H7 (cell line): ENCODE results near the gene MSRB1. TPM values are rescaled to one million over a fixed set of nuclear protein-coding genes. Genes with fewer than 3 reads are reported as not detected.
A peak's percentile ranks its signal among the peaks of the same experiment; 100 is the strongest.

Source experiments
- DNase-seq: peaks from one replicate; pipeline ENCODE4 v3.0.0; 2012
- H3K27me3 ChIP-seq: 2 replicates; pipeline ENCODE4 v1.6.0; 2011; ENCODE audit warnings: mild to moderate bottlenecking, low read length; ENCODE audit not compliant: control insufficient read depth, insufficient read depth
- H3K36me3 ChIP-seq: replicated peaks from 2 replicates; pipeline ENCODE4 v1.5.1; 2011; ENCODE audit warnings: low read length; ENCODE audit not compliant: control insufficient read depth, insufficient read depth
- H3K4me3 ChIP-seq: 2 replicates; pipeline ENCODE4 v1.5.1; 2011; ENCODE audit warnings: low read depth, mild to moderate bottlenecking, control low read depth, low read length, moderate library complexity; ENCODE audit not compliant: insufficient read depth
- total RNA-seq: library from RNA; depleted of rRNA; stranded (reverse); fragments of >200 nt; shearing (Covaris generic); gene quantifications from 2 replicates; pipeline ENCODE4 v1.2.3, GENCODE V29; 2014

Gene MSRB1
- total RNA-seq, 1 experiment from 2014 or later: 16.1 TPM

DNA sequence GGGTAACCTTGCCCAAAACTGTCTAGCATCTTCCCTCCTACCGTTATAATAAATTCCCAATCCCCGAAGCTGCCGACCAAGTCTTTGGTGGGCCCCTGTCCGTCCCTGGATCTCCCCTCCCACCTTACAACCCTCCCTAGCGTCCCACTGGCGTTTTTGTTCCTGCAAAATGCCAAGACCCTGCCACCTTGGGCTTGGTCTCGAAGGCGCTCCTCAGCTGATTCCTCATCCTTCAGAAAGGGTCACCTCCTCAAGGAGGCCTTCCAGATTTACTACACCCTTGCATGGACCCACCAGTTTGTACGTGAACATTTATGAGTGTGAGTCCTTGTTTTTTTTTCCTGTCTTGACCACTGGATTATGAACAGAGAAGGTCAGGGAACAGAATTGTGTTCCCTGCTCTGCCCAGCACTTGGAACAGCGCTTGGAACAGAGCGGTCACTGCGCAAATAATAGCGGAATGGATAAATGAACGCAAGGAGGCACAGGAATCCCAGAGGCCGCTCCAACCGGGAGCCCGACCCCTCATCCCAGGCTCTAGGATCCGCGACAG lies 40.1 kb upstream of the MSRB1 start:
- Histone ChIP-seq H3K27me3 (peaks cover 45% of the 10 kb centered on the region), H3K4me3 (peak overlapping the region; percentile 65; the same call in 1 of the 2 replicates), H3K36me3 (peaks cover 6% of the 10 kb centered on the region)
- no peak for DNase-seq

DNA sequence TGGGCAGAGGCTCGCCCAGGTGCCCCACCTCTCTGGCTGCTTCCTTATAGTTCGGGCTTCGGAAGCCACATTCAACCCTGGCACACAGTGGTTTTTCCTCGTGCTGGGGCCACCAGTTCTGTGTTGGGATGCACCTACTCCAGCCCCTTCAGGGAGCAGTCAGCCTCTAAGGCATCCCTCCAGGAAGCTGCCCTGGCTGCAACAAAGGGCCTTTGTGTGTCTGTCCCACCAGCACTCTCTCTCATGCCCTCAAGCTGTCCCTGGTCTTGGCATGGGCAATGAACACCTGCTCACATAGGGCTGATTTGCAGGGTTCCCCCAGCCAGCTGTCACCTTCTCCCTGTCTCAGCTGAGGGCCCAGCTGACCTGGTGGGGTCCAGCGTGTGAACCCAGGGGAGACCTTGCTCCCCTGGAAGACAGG lies 39.0 kb upstream of the MSRB1 start:
- DNase-seq: no peak
- no peak overlapping the region for H3K4me3 ChIP-seq
- H3K27me3 ChIP-seq: peaks cover 45% of the 10 kb centered on the region
- peaks cover 6% of the 10 kb centered on the region for H3K36me3 ChIP-seq

DNA sequence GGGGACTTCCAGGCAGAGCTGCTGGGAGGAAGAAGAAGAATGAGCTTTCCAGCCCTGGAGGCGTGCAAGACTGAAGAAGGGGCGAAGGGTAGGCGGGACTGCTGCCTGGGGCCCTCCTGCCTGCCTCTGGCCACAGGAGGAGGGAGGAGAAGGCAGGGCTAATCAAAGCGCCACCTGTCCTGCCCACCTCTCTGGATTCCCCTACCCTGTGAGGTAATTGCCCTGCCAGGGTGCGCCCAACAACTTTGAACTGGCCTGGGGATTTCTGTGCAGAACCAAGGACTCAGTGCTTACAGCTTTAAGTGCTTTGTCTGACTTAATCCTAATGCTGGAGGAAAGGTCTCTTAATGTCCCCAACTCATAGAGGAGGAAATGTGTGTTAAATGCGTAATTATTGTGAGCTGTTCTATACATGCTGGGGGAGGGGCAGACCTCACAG lies 38.4 kb upstream of the MSRB1 start, which contains the start of gene NOXO1:
Gene NOXO1 (minus strand): TSS at position 72 of the 439 bp plus-strand sequence. CDS start 290 bp downstream, outside the sequence.
- peak within 1 kb of the TSS; percentile 48; the same call in 1 of the 2 replicates for H3K4me3 ChIP-seq

DNA sequence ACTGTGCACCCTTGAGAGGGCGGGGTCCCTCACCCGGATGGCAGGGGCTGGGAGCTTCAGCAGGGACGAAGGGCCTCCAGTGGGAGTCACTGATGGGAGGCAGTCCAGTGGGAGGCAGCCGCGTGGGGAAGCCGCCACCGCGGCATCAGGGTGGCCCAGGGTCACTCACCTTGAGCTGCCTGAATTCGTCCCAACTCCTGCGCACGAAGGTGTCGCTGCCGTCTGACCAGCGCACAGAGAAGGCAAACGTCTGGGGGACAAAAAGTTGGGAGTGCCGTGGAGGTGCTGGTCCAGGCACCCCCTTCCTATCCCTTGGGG lies 37.7 kb upstream of the MSRB1 start:
- Histone ChIP-seq H3K27me3 (peaks cover 45% of the 10 kb centered on the region), H3K4me3 (peak overlapping the region; percentile 48; the same call in 1 of the 2 replicates), H3K36me3 (peaks cover 8% of the 10 kb centered on the region)
- DNase-seq: no peak

More for the DNA sequence above, 38.4 kb upstream of the MSRB1 start, which contains the start of gene NOXO1:
- DNase-seq: peak; percentile 79
- peaks cover 45% of the 10 kb centered on the region for H3K27me3 ChIP-seq
- peaks cover 9% of the 10 kb centered on the region for H3K36me3 ChIP-seq

DNA sequence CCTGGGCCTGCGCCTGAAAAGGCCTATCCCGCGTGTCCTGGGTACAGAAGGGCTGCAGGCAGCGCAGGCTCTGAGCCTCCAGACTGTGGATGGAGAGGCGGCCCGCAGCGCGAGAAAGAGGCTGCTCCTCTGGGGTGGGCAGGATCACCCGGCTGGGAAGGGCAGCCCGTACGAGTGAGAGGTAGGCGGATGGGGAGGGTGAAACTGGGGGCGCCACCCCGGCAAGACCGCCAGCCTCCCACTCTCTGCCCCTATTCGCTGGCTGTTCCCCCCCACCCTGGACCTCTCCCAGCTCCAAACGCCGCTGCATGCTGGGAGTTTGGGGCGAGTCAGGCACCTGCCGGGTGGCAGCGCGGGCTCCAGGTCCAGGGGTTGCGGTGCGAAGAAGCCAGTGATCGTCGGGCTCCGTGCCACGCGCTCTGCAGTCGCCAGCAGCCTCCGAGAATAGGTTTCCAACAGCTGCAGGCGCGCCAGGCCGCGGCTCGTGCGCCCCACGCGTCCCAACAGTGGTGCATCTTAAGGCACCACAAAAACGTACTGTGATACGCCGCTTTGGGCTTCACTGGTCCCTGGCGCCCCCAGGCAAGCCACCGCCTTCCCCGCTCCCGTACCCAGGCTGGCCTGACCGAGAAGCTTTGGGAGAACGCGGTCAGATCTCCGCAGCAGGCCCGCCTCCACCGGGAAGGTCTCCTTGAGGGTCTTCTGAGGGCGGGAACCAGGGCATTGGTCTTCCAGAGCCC lies 37.2 kb upstream of the MSRB1 start:
- Histone ChIP-seq H3K4me3 (peak overlapping the region; percentile 48; the same call in 1 of the 2 replicates), H3K36me3 (peaks cover 5% of the 10 kb centered on the region), H3K27me3 (peaks cover 45% of the 10 kb centered on the region)
- DNase-seq: peak; percentile 87

DNA sequence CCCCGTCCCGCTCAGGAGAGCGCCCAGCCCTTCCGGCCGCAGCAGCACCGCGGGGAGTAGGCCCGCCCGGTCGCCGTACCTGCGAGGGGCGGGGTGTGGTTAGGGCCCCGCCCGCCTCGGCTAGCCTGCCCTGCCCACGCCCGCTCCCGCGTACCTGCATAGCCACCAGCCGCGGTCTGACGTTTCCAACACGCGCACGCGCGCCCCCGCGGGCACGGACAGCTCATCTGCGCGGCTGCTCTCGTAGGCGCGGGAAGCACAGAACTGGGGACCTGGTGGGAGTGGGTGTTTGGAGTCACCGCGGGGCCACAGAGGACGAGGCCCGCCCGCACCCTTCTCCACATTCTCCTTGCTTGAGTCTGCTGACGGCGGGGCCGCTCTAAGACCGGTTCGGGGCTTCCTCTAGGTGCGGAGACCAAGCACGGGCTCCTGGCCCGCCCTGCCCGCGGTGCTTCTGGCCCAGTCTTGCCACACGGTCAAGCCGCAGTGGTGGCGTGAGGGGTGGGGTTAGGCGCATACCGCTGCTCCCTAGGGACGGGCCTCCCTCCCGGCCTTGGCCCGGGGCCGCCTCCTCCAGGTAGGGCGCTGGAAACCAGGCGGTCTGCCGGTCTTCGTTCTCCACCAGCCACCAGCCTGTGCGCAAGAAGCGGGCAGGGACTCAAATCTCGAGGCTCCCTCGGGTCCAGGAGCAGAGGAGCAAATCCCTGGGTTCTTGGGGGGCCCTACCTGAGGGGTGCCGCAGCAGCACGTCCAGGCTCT lies 36.5 kb upstream of the MSRB1 start:
- H3K27me3 ChIP-seq: peaks cover 45% of the 10 kb centered on the region
- peak; percentile 97 for DNase-seq

DNA sequence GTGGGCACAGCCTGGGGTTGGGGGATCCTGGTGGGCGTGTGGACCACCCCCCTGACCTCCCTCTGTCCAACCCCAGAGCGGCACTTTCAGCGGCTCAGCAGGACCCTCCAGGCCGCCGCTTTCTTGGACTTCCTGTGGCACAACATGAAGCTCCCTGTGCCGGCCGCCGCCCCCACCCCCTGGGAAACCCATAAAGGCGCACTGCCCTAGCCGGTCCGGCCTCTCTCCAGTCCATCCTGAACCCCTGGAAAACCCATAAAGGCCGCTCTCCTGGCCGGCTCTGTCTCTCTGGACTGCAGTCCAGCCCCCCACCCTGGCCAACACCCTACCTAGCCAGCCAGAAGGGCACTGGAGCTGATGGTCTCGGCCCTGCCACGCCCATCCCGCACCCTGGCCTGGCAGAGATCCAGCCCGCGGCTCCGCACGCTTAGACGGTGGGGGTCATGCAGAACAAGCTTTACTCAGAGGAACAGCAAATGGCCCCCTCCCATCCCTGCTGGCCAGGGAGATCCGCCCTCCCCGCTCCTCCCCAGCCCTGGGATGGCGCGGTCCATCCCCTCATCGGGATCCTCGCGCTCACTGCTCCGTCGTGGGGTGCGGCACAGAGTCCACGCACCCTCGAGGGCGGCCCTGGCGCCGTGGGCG lies 35.6 kb upstream of the MSRB1 start:
- H3K27me3 ChIP-seq: peaks cover 44% of the 10 kb centered on the region

More for the DNA sequence above, 36.5 kb upstream of the MSRB1 start:
- Histone ChIP-seq H3K36me3 (peaks cover 9% of the 10 kb centered on the region), H3K4me3 (peak overlapping the region; percentile 48)

DNA sequence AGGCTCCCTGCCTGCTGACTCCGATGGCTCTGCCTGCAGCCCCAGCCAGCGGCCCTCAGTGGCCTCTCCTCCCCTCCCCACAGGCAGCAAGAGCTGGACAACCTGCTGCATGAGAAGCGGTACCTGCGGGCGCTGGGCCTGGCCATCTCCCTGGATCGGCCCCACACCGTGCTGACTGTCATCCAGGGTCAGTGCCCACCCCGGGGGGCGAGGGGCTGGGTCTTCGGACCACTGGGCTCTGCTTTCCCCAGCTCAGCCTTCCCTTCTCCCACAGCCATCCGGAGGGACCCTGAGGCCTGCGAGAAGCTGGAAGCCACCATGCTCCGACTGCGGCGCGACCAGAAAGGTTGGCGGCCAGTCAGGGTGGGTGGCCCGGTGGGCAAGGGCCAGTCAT lies 34.9 kb upstream of the MSRB1 start:
- Histone ChIP-seq H3K4me3 (no peak overlapping the region), H3K27me3 (peaks cover 37% of the 10 kb centered on the region), H3K36me3 (peaks cover 9% of the 10 kb centered on the region)
- DNase-seq: no peak

More for the DNA sequence above, 35.6 kb upstream of the MSRB1 start:
- peak; percentile 93 for DNase-seq
- Histone ChIP-seq H3K36me3 (peaks cover 9% of the 10 kb centered on the region), H3K4me3 (peak overlapping the region; percentile 48)

DNA sequence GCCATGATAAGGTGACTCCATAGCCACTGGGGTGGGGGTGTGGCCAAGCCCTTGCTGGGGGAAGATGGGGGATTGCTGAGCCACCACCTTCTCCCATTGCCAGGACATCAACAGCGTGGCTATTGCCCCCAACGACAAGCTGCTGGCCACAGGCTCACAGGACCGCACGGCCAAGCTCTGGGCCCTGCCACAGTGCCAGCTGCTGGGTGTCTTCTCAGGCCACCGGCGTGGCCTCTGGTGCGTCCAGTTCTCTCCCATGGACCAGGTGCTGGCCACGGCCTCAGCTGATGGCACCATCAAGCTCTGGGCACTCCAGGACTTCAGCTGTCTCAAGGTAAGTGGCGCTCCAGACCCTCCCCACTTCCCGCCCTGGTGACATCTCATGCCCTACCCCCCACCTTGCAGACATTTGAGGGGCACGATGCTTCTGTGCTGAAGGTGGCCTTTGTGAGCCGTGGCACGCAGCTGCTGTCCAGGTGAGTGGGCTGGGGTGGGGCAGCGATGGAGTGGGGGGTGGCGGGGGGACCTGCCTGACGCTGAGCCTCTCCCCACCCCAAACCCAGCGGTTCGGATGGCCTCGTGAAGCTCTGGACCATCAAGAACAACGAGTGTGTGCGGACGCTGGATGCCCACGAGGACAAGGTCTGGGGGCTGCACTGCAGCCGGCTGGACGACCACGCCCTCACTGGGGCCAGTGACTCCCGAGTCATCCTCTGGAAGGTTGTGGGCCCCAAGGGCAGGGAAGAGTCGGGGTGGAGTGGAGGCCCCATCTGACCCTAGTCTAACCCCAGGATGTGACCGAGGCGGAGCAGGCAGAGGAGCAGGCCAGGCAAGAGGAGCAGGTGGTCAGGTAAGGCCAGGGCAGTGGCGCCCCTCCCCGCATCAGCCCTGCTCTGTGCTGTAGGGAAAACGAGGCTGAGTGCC lies 34.2 kb upstream of the MSRB1 start:
- no peak for DNase-seq
- H3K27me3 ChIP-seq: peaks cover 30% of the 10 kb centered on the region
- H3K4me3 ChIP-seq: no peak overlapping the region
- H3K36me3 ChIP-seq: peaks cover 9% of the 10 kb centered on the region

DNA sequence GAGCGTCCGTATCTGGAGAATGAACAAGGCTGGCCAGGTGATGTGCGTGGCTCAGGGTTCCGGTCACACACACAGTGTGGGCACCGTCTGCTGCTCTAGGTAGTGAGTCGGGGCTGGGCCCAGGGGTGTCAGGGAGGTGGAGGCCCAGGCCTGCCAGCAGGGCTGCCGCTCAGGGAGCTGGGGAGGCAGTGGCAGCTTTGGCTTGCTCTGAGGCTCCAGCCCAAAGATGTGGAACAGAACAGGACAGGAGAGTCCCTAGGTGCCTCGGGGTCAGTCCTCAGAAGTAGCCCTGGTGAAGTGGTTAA lies 33.2 kb upstream of the MSRB1 start:
- H3K27me3 ChIP-seq: peaks cover 20% of the 10 kb centered on the region
- no peak overlapping the region for H3K4me3 ChIP-seq
- DNase-seq: no peak
- H3K36me3 ChIP-seq: peaks cover 9% of the 10 kb centered on the region

DNA sequence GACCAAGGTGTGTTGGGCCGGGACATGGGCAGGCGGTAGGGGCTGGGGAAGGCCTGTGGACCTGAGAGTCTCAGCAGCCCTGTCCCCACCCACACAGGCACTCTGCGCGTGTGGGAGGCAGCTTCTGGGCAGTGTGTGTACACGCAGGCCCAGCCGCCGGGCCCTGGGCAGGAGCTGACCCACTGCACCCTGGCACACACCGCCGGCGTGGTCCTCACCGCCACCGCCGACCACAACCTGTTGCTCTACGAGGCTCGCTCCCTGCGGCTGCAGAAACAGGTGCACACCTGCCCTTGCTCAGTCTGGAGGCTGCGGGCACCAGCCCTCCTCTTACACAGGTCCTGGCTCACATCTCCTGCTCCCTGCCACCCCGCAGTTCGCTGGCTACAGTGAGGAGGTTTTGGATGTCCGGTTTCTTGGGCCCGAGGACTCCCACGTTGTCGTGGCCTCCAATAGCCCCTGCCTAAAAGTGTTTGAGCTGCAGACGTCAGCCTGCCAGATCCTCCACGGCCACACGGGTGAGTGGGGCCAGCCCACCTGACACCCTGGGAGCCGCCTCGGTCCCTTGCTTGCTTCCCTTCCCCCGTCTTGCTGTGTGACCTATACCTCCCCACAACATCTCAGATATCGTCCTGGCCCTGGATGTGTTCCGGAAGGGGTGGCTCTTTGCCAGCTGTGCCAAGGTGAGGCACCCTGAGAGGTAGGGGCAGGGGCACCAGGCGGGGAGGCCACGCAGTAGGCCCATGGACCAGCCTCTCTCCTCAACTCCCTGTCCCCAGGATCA lies 32.6 kb upstream of the MSRB1 start:
- no peak for DNase-seq
- Histone ChIP-seq H3K27me3 (peaks cover 14% of the 10 kb centered on the region), H3K4me3 (no peak overlapping the region), H3K36me3 (peaks cover 9% of the 10 kb centered on the region)

DNA sequence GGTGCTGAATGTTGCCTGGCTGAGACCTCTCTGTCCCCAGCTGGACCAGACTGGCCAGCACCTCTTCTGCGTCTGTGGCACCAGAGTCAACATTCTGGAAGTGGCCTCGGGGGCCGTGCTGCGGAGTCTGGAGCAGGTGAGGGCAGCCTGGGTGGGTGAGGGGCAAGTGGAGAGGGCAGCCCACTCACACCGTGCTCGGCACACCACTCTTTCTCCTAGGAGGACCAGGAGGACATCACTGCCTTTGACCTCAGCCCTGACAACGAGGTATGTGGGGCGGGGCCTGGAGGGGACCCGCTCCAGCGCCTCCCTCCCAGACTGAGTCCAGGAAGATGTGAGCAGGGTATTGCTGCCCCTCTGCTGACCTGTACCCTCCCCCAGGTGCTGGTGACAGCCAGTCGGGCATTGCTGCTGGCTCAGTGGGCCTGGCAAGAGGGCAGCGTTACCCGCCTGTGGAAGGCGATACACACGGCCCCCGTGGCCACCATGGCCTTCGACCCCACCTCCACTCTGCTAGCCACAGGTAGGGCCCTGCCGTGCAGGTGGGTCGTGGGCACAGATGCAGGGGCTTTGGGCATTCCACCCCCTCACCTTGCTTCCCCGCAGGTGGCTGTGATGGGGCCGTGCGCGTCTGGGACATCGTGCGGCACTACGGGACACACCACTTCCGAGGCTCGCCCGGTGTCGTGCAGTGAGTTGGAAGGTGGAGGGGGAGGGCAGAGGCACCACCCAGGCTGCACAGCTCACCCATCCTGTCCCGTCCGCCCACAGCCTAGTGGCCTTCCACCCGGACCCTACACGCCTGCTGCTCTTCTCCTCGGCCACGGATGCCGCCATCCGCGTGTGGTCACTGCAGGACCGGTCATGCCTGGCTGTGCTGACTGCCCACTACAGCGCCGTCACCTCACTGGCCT lies 31.4 kb upstream of the MSRB1 start:
- H3K27me3 ChIP-seq: peaks cover 2% of the 10 kb centered on the region; the same call in 1 of the 2 replicates
- no peak for DNase-seq
- peaks cover 9% of the 10 kb centered on the region for H3K36me3 ChIP-seq
- no peak overlapping the region for H3K4me3 ChIP-seq
